ENCODE measurements around the gene GABBR2.

GABBR2 gene

GRCh38 chr9:98345011-98345410 is 363.7 kb downstream of the GABBR2 start:
- Mint-ChIP-seq H3K4me1 (no peaks in the 10 kb centered on the region), H3K27ac (no peak overlapping the region), H3K9me3 (peaks cover 3% of the 10 kb centered on the region), H3K36me3 (ENCODE audit: low read depth) (no peaks in the 10 kb centered on the region), H3K27me3 (ENCODE audit: low read depth, poor library complexity) (peaks cover 29% of the 10 kb centered on the region), H3K4me3 (no peak overlapping the region)
- no peak for TF ChIP-seq CTCF (IDR thresholded peaks at IDR 0.05)
- DNase-seq: no peak

- H3K27me3 Mint-ChIP-seq (ENCODE audit: low read depth, poor library complexity): peaks cover 25% of the 10 kb centered on the region
- no peak for DNase-seq
- no peaks in the 10 kb centered on the region for H3K36me3 Mint-ChIP-seq (ENCODE audit: low read depth)
- no peak overlapping the region for H3K27ac Mint-ChIP-seq
- TF ChIP-seq CTCF (IDR thresholded peaks at IDR 0.05): no peak
- H3K9me3 Mint-ChIP-seq: peaks cover 7% of the 10 kb centered on the region
- H3K4me3 Mint-ChIP-seq: no peak overlapping the region
- H3K4me1 Mint-ChIP-seq: no peaks in the 10 kb centered on the region
Observed at GRCh38 chr9:98344581-98344980, 364.2 kb downstream of the GABBR2 start.

GRCh38 chr9:98342820-98343210 is 365.9 kb downstream of the GABBR2 start:
- Mint-ChIP-seq H3K9me3 (peaks cover 20% of the 10 kb centered on the region), H3K27me3 (ENCODE audit: low read depth, poor library complexity) (peaks cover 29% of the 10 kb centered on the region), H3K4me3 (no peak overlapping the region), H3K27ac (no peak overlapping the region), H3K4me1 (no peaks in the 10 kb centered on the region), H3K36me3 (ENCODE audit: low read depth) (no peaks in the 10 kb centered on the region)
- TF ChIP-seq CTCF (IDR thresholded peaks at IDR 0.05): no peak
- no peak for DNase-seq

GRCh38 chr9:98342098-98342819 is 366.5 kb downstream of the GABBR2 start:
- Mint-ChIP-seq H3K4me3 (no peak overlapping the region), H3K27me3 (ENCODE audit: low read depth, poor library complexity) (peaks cover 30% of the 10 kb centered on the region), H3K27ac (no peak overlapping the region), H3K9me3 (peaks cover 20% of the 10 kb centered on the region), H3K36me3 (ENCODE audit: low read depth) (no peaks in the 10 kb centered on the region), H3K4me1 (no peaks in the 10 kb centered on the region)
- no peak for TF ChIP-seq CTCF (IDR thresholded peaks at IDR 0.05)
- DNase-seq: no peak

GRCh38 chr9:98341157-98342097 is 367.3 kb downstream of the GABBR2 start:
- no peak overlapping the region for H3K27ac Mint-ChIP-seq
- no peak for DNase-seq
- no peaks in the 10 kb centered on the region for H3K36me3 Mint-ChIP-seq (ENCODE audit: low read depth)

More at GRCh38 chr9:98341157-98342097, 367.3 kb downstream of the GABBR2 start:
- Mint-ChIP-seq H3K4me1 (no peaks in the 10 kb centered on the region), H3K9me3 (peaks cover 20% of the 10 kb centered on the region), H3K4me3 (no peak overlapping the region), H3K27me3 (ENCODE audit: low read depth, poor library complexity) (peaks cover 29% of the 10 kb centered on the region)
- no peak for TF ChIP-seq CTCF (IDR thresholded peaks at IDR 0.05)

All from nephron progenitor cell (in vitro differentiated cells).